A549 (cell line): Measurements from ENCODE around the gene ELF5.

ENCODE experiments used
- CHD2 ChIP-seq: fragments of 150-350 bp; IDR thresholded peaks from 2 replicates; pipeline ENCODE4 v1.6.1; 2014; ENCODE audit warnings: low read length; ENCODE audit not compliant: partially characterized antibody
- CTCF ChIP-seq: fragments of >200 bp; sonication (Bioruptor Twin); formaldehyde crosslinking; IDR thresholded peaks from 3 replicates; pipeline ENCODE4 v1.5.1; 2016
- FOSL2 ChIP-seq, 2 experiments: fragments of 450-650 bp in 1 of 2; fragments of >200 bp in 1 of 2; sonication (Bioruptor Twin) in 1 of 2; formaldehyde crosslinking; IDR thresholded peaks; 2 replicates each; pipeline versions ENCODE4 v1.5.0 to v1.6.1; 2016 to 2020; ENCODE audit warnings: mild to moderate bottlenecking in 1 of 2, moderate library complexity in 1 of 2
- HOXA7 ChIP-seq: fragments of 250-450 bp; sonication (Bioruptor Pico); IDR thresholded peaks from 2 replicates; pipeline ENCODE4 v1.5.0; 2020; ENCODE audit warnings: mild to moderate bottlenecking, moderate library complexity
- MYC ChIP-seq: IDR thresholded peaks from 2 replicates; pipeline ENCODE4 v1.6.1; 2012; ENCODE audit warnings: mild to moderate bottlenecking, inconsistent platforms, low read length, improper control_type of control experiment, borderline replicate concordance
- POLR2A ChIP-seq: IDR thresholded peaks from 2 replicates; pipeline ENCODE4 v1.6.1; 2012; ENCODE audit warnings: mild to moderate bottlenecking, low read length
- RCOR1 ChIP-seq: fragments of 150-350 bp; IDR thresholded peaks from 2 replicates; pipeline ENCODE4 v1.6.1; 2014; ENCODE audit warnings: antibody characterized with exemption, low read length, low read depth
- USF2 ChIP-seq: fragments of 450-650 bp; IDR thresholded peaks from 2 replicates; pipeline ENCODE4 v1.6.1; 2014; ENCODE audit warnings: antibody characterized with exemption

- TF ChIP-seq MYC, result no peak
- no peak for TF ChIP-seq HOXA7 (CRISPR knock-in tag)
- TF ChIP-seq POLR2A, result no peak
- TF ChIP-seq CTCF, result no peak
- no peak for TF ChIP-seq USF2
- no peak for TF ChIP-seq FOSL2 (IDR thresholded peaks at IDR 0.05)
- TF ChIP-seq FOSL2 (CRISPR knock-in tag; IDR thresholded peaks at IDR 0.05), result no peak
- no peak for TF ChIP-seq RCOR1
- TF ChIP-seq CHD2, result no peak
Measured at GRCh38 chr11:34558211-34558610, 44.6 kb upstream of the ELF5 start.
